Kidney epithelial cell (primary cell): Measurements from ENCODE around the gene HOXC9. TPM values are rescaled to one million over a fixed set of nuclear protein-coding genes. Genes with fewer than 3 reads are reported as not detected.

Experiments
- DNase-seq: peaks from one replicate; pipeline ENCODE4 v3.0.0-alpha.2; 2010; ENCODE audit warnings: low read depth
- H3K27me3 ChIP-seq: 2 replicates; pipeline ENCODE4 v1.6.0; 2011; ENCODE audit warnings: low read length; ENCODE audit not compliant: control insufficient read depth, insufficient read depth
- H3K36me3 ChIP-seq: 2 replicates; pipeline ENCODE4 v1.5.1; 2011; ENCODE audit warnings: low read length; ENCODE audit not compliant: control insufficient read depth, insufficient read depth
- H3K4me3 ChIP-seq: 2 replicates; pipeline ENCODE4 v1.5.1; 2011; ENCODE audit warnings: low read depth, mild to moderate bottlenecking, control low read depth, low read length
- CTCF ChIP-seq: IDR thresholded peaks from 2 replicates; pipeline ENCODE4 v1.5.1; 2011; ENCODE audit warnings: mild to moderate bottlenecking, moderate library complexity, low read length, control low read depth, inconsistent platforms; ENCODE audit not compliant: insufficient read depth, poor library complexity, severe bottlenecking
- total RNA-seq: library from RNA; depleted of rRNA; stranded (reverse); fragments of >200 nt; gene quantifications from 2 replicates; pipeline ENCODE4 v1.2.3, GENCODE V29; 2015

Gene HOXC9
- total RNA-seq, 1 donor from 2014 or later, result 12.3 TPM

GRCh38 chr12:54017027-54017788 is 17.2 kb downstream of the HOXC9 start:
- Histone ChIP-seq H3K27me3 (peaks cover 22% of the 10 kb centered on the region), H3K36me3 (no peaks in the 10 kb centered on the region), H3K4me3 (peak overlapping the region; percentile 49)
- no peak for TF ChIP-seq CTCF
- DNase-seq, result no peak

GRCh38 chr12:54017878-54018467 is 18.0 kb downstream of the HOXC9 start:
- H3K27me3 ChIP-seq, result peaks cover 22% of the 10 kb centered on the region
- TF ChIP-seq CTCF, result no peak
- peak overlapping the region; percentile 49 for H3K4me3 ChIP-seq
- H3K36me3 ChIP-seq, result no peaks in the 10 kb centered on the region
- peak; percentile 64 for DNase-seq

GRCh38 chr12:54018468-54018984 is 18.6 kb downstream of the HOXC9 start:
- peaks cover 22% of the 10 kb centered on the region for H3K27me3 ChIP-seq

GRCh38 chr12:54019091-54019811 is 19.3 kb downstream of the HOXC9 start:
- no peak for DNase-seq
- peaks cover 22% of the 10 kb centered on the region for H3K27me3 ChIP-seq
- H3K36me3 ChIP-seq, result no peaks in the 10 kb centered on the region
- H3K4me3 ChIP-seq, result peak overlapping the region; percentile 49
- TF ChIP-seq CTCF, result no peak

More at GRCh38 chr12:54018468-54018984, 18.6 kb downstream of the HOXC9 start:
- peak overlapping the region; percentile 49 for H3K4me3 ChIP-seq
- DNase-seq, result no peak
- TF ChIP-seq CTCF, result no peak
- no peaks in the 10 kb centered on the region for H3K36me3 ChIP-seq

- H3K36me3 ChIP-seq, result no peaks in the 10 kb centered on the region
- TF ChIP-seq CTCF, result no peak
- DNase-seq, result no peak
- peaks cover 20% of the 10 kb centered on the region for H3K27me3 ChIP-seq
- H3K4me3 ChIP-seq, result peak overlapping the region; percentile 49
Observed at GRCh38 chr12:54019924-54020590, 20.1 kb downstream of the HOXC9 start.
